Ramos (cell line): ENCODE data around the gene SLC19A1.

Experiments used
- in situ Hi-C: fragments of 300-500 bp; cut with MboI; formaldehyde crosslinking; loops from one replicate; pipeline ENCODE4 v1.14.3; 2022; ENCODE audit warnings: low sequenced_read_pairs; ENCODE audit not compliant: unreplicated experiment

SLC19A1 gene

GRCh38 chr21:45542242-45542666 is at the start of gene SLC19A1:
TSS of gene SLC19A1 (minus strand) at chr21:45542440. CDS start at chr21:45537959, 4,481 bp downstream.
- in situ Hi-C loops: no loop called here

DNA sequence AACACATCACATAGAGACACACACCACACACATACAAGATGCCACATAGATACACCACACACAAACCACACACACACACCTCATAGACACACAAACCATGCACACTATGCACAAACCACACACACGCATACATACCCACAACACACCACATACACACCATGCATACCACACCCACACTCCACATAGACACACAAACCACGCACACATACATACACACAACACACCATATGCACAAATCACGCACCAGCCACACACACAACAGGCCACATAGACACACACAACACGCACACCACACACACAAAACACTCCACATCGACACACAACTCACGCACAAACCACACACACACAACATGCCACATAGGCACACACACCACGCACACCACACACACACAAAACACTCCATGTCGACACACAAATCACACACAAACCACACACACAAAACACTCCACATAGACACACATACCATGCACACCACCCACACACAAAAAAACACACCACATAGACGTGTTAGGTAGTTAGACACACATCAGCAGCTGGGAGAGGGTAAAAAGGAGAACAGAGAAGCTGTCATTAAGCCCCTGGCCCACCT is 49.5 kb upstream of the SLC19A1 start:
- in situ Hi-C loops: no loop called here

DNA sequence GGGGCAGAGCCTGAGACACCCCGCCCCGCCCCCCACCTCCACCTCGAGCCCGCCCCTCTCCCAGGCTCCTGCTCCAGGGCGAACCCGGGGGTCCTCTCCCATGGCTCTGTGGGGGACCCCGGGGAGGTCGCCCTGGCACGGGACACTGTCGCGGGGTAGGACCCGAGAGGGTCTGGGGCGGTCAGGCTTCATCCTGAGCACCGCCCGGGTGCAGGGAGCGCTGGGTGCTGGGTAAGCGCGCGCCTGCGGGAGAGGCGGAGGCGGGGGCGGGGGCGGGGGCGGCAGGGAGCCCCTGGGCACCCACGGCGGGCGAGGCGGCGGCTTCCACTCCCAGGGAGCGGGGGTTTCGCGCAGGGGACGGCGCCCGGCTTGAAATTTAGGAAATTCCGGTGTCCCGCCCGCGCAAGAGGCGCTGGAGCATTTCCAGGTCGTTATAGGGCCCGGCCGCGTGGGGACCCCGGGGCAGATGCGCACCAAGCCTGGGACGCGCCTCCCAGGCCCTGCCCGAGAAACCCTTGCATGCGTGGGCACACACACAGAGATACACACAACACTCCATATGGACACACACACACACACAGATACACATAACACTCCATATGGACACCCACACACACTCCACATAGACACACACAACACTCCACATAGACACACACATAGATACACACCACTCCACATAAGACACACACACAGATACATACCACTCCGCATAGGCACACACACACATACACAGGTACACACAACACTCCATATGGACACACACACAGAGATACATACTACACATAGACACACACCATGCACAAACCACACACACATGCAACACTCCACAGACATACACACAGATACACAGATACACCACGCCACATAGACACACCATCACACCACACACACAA is 48.7 kb upstream of the SLC19A1 start:
- in situ Hi-C loops: no loop called here

GRCh38 chr21:45590246-45590725 is 48.0 kb upstream of the SLC19A1 start:
- in situ Hi-C loops: no loop called here

DNA sequence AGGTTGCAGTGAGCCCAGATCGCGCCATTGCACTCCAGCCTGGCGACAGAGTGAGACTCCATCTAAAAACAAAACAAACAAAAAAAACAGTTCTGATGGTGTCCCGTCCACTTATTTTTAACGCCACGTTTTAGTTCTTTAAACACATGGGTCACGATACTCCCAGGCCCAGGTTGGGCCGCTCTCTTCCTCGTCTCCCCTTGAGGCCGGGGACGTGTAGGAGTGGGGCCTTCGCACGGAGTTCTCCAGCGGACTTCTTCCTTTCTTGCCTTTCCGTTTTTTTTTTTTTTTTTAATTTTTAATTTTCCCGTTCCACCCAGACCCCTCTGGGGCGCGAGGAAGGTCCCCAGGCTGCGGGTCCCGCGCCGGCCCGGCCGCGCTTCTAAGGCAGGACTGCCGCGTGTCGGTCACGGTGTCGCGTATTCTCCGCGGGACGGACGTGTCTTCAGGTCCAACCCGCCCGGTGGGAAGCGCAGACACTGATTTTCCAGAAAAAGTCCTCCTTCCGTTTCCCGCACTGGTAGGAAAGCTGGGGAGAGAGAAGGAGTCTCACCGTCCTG is 47.5 kb upstream of the SLC19A1 start:
- in situ Hi-C loops: no loop called here

GRCh38 chr21:45588871-45589491 is 46.7 kb upstream of the SLC19A1 start:
- in situ Hi-C loops: no loop called here

DNA sequence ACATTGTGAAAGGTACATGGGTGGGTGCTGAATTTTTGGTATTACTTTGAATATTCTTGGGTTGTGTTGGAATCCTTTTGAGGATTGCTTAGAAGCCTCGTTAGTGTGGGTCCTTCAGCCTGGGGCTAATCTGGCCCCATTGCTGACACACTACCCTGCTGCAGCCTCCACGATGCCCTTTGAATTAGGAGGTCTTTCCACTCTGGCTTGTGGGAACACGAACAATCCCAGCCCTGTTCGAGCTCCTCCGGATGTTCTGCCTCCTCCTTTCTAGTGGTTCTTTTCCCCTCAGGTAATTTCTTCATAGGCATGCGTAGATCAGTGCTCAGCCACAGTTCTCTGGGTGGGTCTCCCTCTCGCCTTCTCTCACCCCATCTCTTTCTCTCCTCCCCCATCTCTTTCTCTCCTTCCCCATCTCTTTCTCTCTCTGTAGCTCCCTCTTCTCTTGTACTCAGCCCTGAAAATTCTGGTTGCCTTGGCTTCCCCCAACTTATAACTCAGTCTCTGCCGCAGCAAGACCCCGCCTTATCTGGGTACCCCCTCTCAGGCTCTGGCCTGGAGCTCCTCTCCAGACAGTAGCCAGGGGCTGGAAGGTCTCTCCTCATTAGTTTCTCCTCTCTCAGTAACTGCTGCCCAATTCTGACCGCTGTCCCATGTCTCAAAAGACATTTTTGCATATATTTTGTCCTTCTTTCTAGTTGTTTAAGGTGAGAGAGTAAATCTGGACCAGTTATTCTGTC is 46.0 kb upstream of the SLC19A1 start:
- in situ Hi-C loops: no loop called here

DNA sequence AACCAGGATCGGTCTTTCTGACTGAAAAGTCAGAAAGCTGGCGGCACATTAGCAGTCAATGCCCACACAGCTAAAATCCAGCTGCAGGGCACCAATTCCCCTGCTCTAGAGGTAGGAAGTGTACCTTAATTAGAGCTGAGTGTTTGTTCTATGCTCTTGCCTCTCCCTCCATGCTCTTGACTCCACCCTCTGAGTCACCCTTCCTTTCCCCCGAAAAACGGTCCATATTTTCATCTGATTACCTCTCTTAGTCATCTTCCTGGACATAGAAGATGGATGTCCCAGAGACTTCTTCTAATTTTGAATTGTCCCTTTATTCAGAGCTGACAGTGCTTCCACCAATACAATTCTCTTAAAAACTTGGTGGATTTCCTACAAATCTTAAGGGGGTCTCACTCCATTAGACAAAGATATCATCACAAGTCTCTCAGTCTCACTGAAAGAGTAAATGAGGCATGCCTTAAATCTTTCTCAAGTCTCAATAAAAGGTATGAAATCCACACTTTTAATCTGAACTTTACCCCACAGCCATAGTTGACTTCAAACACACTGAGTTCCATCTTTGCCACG is 44.1 kb upstream of the SLC19A1 start:
- in situ Hi-C loops: no loop called here

- in situ Hi-C loops: no loop called here
Measured at GRCh38 chr21:45584786-45585185, 42.5 kb upstream of the SLC19A1 start.

DNA sequence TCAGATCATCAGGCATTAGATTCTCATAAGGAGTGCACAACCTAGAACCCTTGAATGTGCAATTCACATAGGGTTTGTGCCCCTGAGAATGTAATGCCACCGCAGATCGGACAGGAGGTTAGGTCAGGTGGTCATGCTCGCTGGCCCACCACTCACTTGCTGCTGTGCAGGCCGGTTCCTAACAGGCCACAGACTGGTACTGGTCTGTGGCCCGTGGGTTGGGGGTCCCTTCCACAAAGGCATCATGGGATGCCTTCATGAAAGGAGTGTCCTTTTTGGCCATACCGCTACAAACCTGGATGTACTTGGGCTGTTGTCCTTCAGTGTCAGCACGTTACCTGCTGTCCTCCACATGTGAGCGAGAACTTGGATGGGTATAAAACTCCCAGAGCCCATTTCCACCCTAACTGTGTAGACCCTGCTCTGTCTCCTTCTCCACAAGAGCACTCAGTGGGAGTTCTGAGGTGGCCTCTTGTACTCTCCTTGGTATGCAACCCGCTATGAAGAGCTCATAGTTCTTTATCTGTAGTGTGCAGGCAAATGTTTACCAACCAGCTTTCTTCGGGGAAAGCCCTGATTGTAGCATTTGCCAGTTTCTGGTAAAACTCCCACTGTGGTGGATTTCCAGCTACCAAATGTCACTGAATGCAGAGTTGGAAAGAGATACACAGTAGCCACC is 41.7 kb upstream of the SLC19A1 start:
- in situ Hi-C loops: no loop called here

DNA sequence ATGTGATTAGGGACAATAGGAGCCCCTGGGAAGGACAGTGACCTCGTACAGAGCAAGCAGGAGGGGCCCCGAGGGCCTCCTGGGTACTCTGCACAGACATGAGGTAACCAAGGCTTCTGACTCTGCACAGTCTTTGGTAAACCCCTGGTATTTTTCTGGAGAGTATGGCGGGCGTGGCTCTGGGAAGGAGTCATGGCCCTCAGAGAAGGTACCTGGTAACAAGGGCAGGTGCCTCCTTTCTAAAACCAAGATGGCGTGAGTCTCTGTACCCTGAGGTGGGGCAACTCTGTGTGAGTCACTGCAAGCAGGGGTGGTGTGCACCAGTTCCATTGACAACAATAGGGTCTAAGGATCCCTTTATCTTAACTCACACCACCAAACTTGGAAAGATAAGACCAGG is 39.9 kb upstream of the SLC19A1 start:
- in situ Hi-C loops: no loop called here

DNA sequence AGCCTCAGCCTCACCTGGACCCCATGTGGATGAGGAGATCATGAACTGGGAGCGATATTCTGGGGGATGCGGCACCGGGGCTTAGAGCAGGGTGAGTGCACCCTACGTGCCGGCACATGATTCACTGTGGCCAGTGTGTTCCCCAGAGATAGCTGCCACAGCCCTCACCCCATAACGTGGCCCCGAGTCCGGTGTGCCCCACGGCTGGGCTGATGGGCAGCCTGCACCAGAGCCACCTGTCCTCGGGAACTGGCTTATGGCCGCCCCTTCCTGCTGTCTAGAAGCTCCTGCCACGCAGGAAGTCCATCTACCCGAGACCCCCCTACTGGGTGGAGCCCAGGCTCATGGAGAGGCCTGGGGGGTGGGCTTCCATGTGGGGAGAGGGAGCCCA is 39.1 kb upstream of the SLC19A1 start:
- in situ Hi-C loops: no loop called here

DNA sequence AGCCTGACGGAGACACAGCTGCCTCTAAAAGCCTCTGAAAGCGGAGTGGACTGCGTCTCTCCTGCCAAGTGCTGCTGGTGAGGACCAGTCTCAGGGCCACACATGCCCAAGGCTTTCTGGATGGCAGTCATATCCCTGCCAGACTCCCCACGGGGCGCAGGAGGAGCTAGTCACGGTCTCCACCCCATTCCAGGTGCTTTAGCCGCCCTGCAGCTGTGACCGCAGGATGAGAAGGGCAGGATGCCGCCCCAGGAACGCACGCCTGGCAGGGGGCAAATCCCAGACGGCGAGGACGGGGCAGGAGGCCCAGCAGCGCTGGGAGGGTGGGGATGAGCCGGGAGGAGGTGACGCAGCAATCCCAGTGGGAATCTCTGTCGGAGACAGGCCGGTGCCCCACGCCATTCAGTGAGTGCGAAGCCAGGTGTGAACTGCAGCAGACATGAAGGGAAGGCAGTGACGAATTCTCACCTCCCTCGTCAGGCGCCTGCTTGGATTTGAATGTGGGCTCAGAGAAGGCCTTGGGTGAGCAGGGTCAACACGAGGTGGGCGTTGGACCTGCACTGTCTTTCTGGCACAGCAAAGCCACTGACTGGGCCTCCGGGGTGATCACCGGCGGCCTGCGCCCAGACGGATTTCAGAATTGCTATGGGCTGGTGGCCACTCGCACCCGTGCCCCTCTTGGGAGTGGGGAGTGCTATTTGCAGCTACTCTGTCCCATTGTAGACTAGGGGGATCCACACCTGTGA is 38.5 kb upstream of the SLC19A1 start:
- in situ Hi-C loops: no loop called here

DNA sequence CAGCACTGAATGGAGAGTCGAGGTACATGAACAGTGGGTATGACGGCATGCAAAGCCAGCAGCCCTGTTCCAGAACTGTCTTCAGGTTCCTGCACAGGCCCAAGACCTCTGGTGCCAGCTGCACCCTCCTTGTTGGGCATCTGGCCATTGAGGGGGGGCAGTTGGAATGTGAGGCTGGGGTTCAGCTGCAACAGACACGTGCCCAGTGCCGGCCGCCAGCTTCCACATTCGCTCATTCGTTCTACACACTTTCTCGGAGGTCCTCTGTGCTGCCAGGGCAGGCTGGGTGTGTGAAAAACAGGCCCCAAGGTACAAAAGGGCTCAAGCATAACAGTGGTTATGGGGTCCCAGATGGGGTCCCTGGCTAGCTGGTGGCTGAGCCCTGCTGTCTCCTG is 37.9 kb upstream of the SLC19A1 start:
- in situ Hi-C loops: no loop called here

GRCh38 chr21:45579383-45580180 is 37.3 kb upstream of the SLC19A1 start:
- in situ Hi-C loops: no loop called here

- in situ Hi-C loops: no loop called here
Measured at GRCh38 chr21:45578811-45579381, 36.7 kb upstream of the SLC19A1 start.

DNA sequence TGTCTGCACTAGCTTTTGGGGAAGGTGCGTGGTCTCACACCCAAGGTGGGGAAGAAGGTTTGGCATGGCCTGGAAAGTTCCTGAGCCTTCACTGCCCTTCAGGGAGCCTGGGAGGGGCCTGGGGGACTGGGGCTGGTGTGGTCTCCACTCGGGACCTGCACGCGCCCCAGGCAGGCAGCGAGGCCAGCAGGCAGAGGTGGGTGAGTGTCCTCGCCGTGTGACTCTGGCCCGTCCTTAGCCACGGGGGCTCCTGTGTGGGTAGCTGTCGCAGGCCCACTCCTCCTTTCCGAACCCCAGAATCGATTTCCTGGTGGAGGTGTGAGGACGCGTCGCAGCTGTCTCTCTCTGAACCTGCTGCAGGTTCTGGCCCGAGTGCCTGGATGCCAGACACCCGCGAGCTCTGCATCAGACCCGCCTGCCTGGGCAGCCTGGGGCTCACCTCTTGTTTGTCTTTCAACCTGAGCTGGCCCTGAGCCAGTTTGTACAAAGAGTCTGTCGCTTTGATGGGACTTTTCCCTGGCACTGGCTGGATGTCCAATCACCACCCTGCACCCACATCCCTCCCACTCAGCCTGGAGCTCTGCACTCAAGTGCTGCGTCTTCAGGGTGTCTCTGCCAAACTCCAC is 36.0 kb upstream of the SLC19A1 start:
- in situ Hi-C loops: no loop called here
